NCI-H2227 treated with DMSO at 0.1 percent for 48 hours (cell line): ENCODE results near the gene PCDHGB6.
"Not testable (repeated sequence)": the region's sequence is repeated elsewhere in the genome, so short reads cannot be mapped to it uniquely, and the experiment has no call there.

ENCODE experiments used
- DNase-seq: peaks from one replicate; lab custom pipeline; 2025; lab: John Stamatoyannopoulos, UW

The PCDHGB6 gene

DNA sequence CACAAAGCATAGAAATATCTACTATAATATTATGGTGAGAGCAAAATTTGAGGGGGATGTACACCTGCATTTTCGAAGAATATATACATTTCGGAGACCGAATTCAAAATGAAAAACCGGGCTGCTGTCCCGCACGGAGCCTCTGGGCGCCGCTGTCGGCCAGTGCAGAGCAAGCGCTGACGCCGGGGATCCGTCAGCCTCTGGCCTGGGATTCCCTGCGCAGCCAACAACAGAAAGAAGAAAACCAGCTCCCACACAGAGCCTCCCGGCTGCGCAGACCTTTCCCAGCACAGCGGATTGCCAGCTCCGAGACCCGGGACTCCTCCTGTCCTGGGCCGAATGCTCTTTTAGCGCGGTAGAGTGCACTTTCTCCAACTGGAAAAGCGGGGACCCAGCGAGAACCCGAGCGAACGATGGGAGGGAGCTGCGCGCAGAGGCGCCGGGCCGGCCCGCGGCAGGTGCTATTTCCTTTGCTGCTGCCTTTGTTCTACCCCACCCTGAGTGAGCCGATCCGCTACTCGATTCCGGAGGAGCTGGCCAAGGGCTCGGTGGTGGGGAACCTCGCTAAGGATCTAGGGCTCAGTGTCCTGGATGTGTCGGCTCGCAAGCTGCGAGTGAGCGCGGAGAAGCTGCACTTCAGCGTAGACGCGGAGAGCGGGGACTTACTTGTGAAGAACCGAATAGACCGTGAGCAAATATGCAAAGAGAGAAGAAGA, at the start of gene PCDHGB6:
TSS of gene PCDHGB6 (plus strand) at position 232 of the 716 bp plus-strand sequence. CDS start at position 414, 182 bp downstream.
- not testable (repeated sequence) for DNase-seq

DNA sequence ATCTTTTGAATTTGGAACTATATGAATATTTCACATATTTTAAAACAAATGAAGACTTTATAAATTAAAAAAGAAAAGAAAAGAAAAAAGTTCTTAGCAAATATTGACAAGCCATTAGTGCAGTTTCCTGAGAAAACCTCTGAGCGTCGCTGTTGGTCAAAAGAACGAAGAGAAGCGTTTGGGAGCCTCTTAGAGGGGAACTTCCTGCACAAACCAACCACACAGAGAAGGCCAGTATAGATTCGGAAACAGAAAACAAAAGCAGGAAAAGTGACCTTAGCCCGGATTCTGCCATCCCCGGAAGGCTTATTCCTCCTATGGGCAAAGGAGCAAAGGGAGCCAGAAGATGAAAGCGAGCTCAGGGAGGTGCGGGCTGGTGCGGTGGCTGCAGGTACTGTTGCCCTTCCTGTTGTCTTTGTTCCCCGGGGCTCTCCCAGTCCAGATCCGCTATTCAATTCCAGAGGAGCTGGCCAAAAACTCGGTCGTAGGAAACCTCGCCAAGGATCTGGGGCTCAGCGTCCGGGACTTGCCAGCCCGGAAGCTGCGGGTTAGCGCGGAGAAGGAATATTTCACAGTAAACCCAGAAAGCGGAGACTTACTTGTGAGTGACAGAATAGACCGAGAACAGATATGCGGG, 47.9 kb upstream of the PCDHGB6 start, which contains the start of gene PCDHGB2:
TSS of gene PCDHGB2 (plus strand) at position 205 of the 637 bp plus-strand sequence. CDS start at position 347, 142 bp downstream.
- DNase-seq, result no peak

DNA sequence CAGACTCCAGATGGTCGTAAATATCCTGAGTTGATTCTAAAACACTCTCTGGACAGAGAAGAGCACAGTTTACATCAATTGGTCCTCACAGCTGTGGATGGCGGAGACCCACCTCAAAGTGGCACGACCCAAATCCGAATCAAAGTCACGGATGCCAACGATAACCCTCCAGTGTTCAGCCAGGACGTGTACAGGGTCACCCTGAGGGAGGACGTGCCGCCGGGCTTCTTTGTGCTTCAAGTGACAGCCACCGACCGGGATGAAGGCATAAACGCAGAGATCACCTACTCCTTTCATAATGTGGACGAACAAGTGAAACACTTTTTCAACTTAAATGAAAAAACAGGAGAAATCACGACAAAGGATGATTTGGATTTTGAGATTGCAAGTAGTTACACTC, 47.1 kb upstream of the PCDHGB6 start:
- no peak for DNase-seq

DNA sequence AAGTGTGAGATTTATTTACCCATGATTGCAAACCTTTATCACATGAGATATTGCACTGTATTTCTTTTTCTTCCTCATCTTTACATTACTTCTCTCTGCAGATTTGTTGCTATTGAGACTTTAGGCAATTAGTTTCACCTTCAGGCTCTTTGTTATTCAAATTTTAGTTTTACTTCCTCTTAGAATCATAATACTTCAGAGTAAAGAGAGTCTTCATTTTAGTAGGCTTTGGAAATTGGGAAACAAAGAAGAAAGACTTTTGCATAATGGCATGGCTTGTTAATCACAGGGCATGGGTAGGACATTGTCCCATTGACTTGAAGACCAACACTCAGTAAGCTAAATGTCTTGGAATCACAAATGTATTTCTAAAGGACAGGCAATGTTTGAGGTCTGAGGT, 45.1 kb upstream of the PCDHGB6 start:
- DNase-seq, result no peak

DNA sequence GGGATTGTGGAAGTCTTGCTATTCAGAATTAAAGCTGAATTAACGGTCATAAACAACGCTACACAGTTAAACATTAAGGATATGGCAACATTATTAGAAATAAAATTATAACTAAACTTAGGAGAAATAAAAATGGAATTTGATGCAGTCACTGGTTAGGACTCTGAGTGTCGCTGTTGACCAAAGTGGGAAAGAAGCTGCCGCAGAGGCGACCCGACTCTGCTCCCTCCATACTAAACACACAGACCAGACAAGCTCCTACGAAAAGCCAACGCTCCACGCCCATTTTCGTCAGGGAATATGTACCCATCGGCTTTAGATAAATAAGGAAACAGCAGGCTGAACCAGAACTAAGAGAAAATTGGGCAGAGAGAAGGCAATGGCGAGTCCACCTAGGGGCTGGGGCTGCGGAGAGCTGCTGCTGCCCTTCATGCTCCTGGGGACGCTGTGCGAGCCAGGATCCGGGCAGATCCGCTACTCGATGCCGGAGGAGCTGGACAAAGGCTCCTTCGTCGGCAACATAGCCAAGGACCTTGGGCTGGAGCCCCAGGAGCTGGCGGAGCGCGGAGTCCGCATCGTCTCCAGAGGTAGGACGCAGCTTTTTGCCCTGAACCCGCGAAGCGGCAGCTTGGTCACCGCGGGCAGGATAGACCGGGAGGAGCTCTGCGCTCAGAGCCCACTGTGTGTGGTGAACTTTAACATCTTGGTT, 43.7 kb upstream of the PCDHGB6 start, which contains the start of gene PCDHGA5:
TSS of gene PCDHGA5 (plus strand) at position 211 of the 709 bp plus-strand sequence. CDS start at position 380, 169 bp downstream.
- no peak for DNase-seq

DNA sequence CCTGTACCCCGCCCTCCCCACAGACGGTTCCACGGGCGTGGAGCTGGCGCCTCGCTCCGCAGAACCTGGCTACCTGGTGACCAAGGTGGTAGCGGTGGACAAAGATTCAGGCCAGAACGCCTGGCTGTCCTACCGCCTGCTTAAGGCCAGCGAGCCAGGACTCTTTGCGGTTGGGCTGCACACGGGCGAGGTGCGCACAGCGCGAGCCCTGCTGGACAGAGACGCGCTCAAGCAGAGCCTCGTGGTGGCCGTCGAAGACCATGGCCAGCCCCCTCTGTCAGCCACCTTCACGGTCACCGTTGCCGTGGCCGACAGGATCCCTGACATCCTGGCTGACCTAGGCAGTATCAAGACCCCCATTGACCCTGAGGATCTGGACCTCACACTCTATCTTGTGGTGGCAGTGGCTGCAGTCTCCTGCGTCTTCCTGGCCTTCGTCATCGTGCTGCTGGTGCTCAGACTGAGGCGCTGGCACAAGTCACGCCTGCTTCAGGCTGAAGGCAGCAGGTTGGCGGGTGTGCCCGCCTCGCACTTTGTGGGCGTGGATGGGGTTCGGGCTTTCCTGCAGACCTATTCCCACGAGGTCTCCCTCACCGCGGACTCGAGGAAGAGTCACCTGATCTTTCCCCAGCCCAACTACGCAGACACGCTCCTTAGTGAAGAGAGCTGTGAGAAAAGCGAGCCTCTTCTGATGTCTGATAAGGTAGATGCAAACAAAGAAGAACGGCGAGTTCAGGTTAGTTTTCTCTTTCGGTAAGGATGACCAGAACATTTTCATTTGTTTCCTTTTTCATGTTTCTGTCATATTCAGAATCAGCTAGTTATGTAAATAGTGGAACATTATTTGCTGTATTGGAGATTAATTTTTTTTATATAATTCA, 41.6 kb upstream of the PCDHGB6 start:
- no peak for DNase-seq

DNA sequence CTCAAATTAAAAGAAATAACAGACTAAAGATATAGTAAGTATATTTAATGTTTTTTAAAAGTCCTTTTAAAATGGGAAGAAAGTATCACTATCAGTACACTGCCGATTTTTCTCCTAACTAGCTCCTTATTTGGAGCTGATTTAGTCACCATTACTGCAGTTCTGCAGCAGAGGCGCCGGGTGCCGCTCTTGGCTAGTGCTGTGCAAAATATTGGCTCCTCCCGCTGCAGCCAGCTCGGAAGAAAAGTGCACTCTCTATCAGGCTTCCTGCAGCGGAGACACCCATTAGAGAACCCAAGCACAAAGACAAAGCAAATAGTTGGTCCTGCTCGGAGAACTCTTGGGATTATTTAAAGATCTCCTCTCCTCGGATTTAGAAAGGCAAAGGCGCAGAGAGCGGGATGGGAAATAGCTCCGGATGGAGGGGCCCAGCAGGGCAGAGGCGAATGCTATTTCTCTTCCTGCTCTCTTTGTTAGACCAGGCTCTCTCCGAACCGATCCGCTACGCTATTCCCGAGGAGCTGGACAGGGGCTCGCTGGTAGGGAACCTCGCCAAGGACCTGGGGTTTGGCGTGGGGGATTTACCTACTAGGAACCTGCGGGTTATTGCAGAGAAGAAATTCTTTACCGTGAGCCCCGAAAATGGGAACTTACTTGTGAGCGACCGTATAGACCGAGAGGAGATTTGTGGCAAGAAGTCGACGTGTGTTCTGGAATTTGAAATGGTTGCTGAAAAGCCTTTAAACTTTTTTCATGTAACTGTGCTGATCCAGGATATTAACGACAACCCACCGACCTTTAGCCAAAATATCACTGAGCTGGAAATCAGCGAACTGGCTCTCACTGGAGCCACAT, 37.6 kb upstream of the PCDHGB6 start, which contains the start of gene PCDHGB3:
TSS of gene PCDHGB3 (plus strand) at position 249 of the 855 bp plus-strand sequence. CDS start at position 402, 153 bp downstream.
- no peak for DNase-seq

DNA sequence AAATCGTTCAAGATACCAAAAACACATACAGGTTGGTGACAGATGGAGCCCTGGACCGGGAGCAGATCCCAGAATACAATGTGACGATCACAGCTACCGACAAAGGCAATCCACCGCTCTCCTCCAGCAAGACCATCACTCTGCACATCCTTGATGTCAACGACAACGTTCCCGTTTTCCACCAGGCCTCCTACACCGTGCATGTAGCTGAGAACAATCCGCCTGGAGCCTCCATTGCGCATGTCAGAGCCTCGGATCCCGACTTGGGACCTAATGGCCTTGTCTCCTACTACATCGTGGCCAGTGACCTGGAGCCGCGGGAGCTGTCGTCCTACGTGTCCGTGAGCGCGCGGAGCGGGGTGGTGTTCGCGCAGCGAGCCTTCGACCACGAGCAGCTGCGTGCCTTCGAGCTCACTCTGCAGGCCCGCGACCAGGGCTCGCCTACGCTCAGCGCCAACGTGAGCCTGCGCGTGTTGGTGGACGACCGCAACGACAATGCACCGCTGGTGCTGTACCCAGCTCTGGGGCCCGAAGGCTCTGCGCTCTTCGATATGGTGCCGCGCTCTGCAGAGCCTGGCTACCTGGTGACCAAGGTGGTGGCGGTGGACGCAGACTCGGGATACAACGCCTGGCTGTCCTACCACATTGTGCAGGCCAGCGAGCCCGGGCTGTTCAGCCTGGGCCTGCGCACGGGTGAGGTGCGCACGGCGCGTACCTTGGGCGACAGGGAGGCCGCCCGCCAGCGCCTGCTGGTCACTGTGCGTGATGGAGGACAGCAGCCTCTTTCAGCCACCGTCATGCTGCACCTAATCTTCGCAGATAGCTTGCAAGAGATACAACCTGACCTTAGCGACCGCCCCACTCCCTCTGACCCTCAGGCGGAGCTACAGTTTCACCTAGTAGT, 36.0 kb upstream of the PCDHGB6 start:
- no peak for DNase-seq

DNA sequence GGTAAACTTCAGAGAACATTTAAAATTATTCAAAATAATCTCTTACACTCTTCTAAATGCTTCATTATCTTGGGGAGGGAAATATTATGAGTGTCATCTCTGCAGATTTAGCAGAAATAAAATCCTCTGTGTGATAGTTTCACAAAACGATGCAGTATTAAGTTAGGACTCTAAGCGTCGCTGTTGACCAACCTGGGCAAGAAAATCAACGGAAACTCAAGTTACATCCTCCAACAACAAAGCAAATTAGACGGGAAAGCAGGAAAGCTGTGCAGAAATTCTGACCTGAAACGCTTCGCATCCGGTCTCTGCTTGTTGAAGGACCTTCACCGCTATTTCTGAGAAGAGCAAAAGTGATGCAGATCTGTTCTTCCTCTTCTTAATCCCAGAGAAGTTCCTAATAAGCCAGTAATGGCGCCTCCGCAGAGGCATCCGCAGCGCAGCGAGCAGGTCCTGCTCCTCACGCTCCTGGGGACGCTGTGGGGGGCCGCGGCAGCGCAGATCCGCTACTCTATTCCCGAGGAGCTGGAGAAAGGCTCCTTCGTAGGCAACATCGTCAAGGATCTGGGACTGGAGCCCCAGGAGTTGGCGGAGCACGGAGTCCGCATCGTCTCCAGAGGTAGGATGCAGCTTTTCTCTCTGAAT, 34.0 kb upstream of the PCDHGB6 start, which contains the start of gene PCDHGA6:
TSS of gene PCDHGA6 (plus strand) at position 219 of the 645 bp plus-strand sequence. CDS start at position 412, 193 bp downstream.
- no peak for DNase-seq

DNA sequence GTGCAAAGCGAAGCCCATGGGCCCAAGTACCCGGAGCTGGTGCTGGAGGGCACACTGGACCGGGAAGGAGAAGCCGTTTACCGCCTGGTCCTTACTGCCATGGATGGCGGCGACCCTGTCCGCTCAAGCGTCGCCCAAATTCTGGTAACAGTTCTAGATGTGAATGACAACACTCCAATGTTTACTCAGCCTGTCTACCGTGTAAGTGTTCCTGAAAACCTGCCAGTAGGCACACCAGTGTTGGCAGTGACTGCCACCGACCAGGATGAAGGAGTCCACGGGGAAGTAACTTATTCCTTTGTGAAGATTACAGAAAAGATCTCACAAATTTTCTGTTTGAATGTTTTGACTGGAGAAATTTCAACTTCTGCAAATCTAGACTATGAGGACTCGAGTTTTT, 33.2 kb upstream of the PCDHGB6 start:
- no peak for DNase-seq

DNA sequence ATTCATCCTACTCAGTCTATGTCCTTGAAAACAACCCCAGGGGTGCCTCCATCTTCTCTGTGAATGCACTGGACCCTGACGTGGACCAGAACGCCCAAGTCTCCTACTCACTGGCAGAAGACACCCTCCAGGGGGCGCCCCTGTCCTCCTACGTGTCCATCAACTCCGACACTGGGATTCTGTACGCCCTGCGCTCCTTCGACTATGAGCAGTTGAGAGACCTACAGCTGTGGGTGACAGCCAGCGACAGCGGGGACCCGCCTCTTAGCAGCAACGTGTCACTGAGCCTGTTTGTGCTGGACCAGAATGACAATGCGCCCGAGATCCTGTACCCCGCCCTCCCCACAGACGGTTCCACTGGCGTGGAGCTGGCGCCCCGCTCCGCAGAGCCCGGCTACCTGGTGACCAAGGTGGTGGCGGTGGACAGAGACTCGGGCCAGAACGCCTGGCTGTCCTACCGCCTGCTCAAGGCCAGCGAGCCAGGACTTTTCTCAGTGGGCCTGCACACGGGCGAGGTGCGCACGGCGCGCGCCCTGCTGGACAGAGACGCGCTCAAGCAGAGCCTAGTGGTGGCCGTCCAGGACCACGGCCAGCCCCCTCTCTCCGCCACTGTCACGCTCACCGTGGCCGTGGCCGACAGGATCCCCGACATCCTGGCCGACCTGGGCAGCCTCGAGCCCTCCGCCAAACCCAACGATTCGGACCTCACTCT, 32.2 kb upstream of the PCDHGB6 start:
- DNase-seq, result not testable (repeated sequence)

DNA sequence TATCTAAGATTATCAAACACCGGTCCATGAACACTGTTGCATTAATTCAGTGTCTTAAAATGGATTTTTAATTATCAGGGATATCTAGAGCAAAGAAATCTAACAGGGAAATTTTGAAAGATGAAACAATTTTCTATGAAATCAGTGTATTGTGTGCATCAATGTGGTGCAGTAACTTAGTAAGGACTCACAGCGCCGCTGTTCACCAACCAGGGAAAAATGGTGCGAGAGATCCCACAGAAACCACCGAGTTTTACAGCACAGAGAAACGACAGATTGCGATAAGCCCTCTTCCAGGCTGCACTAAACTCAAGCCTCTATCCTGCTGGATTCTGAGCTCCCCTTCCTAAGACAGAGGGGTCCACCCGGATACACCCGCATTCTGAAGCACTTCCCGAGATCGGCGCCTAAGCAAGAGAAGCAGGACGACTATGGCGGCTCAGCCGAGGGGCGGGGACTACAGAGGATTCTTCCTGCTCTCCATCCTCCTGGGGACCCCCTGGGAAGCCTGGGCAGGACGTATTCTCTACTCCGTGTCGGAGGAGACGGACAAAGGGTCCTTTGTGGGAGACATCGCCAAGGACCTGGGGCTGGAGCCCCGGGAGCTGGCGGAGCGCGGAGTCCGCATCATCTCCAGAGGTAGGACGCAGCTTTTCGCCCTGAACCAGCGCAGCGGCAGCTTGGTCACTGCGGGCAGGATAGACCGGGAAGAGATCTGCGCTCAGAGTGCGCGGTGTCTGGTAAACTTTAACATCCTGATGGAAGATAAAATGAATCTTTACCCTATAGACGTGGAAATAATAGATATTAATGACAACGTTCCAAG, 25.1 kb upstream of the PCDHGB6 start, which contains the start of gene PCDHGA7:
TSS of gene PCDHGA7 (plus strand) at position 274 of the 826 bp plus-strand sequence. CDS start at position 432, 158 bp downstream.
- DNase-seq, result peak; percentile 60

DNA sequence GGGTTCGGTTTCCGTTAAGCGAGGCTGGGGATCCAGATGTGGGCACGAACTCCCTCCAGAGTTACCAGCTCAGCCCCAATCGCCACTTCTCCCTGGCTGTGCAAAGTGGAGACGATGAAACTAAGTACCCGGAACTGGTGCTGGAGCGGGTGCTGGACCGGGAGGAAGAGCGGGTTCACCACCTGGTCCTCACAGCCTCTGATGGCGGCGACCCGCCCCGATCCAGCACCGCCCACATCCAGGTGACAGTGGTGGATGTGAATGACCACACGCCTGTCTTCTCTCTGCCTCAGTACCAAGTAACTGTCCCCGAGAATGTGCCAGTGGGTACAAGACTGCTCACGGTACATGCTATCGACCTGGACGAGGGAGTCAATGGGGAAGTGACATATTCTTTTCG, 24.5 kb upstream of the PCDHGB6 start:
- no peak for DNase-seq

DNA sequence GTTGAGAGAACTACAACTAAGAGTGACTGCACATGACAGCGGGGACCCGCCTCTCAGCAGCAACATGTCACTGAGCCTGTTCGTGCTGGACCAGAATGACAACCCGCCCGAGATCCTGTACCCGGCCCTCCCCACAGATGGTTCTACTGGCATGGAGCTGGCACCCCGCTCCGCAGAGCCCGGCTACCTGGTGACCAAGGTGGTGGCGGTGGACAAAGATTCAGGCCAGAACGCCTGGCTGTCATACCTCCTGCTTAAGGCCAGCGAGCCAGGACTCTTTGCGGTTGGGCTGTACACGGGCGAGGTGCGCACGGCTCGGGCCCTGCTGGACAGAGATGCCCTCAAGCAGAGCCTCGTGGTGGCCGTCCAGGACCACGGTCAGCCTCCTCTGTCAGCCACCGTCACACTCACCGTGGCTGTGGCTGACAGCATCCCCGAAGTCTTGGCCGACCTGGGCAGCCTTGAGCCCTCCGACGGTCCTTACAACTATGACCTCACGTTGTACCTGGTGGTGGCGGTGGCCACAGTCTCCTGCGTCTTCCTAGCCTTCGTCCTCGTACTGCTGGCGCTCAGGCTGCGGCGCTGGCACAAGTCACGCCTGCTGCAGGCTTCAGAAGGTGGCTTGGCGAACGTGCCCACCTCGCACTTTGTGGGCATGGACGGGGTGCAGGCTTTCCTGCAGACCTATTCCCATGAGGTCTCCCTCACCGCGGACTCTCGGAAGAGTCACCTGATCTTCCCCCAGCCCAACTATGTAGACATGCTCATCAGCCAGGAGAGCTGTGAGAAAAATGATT, 23.2 kb upstream of the PCDHGB6 start:
- DNase-seq, result no peak

DNA sequence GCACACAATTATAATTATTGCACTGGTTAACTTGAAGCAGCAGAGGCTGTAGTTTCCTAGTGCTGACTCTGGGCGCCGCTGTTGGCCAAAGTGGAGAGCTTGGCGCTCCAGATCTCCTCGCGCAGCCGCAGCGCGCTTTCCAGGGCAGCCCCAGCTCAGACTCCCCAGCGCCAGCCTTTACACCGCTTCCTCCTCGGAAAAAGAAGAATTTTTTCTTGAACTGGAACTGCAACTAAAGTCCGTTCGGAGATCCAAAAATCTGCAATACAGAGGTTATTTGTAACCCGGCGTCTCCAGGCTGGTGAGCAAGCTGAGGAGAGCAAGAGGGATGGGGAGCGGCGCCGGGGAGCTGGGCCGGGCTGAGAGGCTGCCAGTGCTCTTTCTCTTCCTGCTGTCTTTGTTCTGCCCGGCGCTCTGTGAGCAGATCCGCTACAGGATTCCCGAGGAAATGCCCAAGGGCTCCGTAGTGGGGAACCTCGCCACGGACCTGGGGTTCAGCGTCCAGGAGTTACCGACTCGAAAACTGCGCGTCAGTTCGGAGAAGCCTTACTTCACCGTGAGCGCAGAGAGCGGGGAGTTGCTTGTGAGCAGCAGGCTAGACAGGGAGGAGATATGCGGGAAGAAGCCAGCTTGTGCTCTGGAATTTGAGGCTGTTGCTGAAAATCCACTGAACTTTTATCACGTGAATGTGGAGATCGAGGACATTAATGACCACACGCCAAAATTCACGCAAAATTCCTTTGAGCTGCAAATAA, 20.1 kb upstream of the PCDHGB6 start, which contains the start of gene PCDHGB4:
TSS of gene PCDHGB4 (plus strand) at position 142 of the 755 bp plus-strand sequence. CDS start at position 329, 187 bp downstream.
- not testable (repeated sequence) for DNase-seq
